PC-3 (cell line): ENCODE results near the gene SMAD5. TPM values are rescaled to one million over a fixed set of nuclear protein-coding genes. Genes with fewer than 3 reads are reported as not detected.

Source experiments
- ATAC-seq: fragments of 200-7000 bp; cut with Tn5 transposase; 2 replicates; pipeline ENCODE4 v1.9.1; 2020; ENCODE audit warnings: mild to moderate bottlenecking, moderate library complexity
- BruUV-seq: library from RNA; stranded (reverse); fragments of 400-500 nt; replicated peaks from 2 replicates; lab custom pipeline; 2021; lab: Mats Ljungman, UMichigan
- CTCF ChIA-PET: fragments of 300-600 bp; sonication (Branson Sonifier 250); formaldehyde crosslinking; loops from one replicate; lab custom pipeline; 2022; ENCODE audit warnings: antibody characterized with exemption; lab: Charles Lee
- POLR2A ChIA-PET: fragments of 300-600 bp; sonication (Branson Sonifier 250); formaldehyde crosslinking; loops from one replicate; lab custom pipeline; 2022; ENCODE audit warnings: antibody characterized with exemption; ENCODE audit not compliant: unreplicated experiment; lab: Charles Lee
- DNase-seq: peaks from one replicate; pipeline ENCODE4 v3.0.0-alpha.2; 2015
- H2AFZ ChIP-seq: fragments of 300-600 bp; sonication (generic); 2 replicates; pipeline ENCODE4 v1.6.0; 2016; ENCODE audit warnings: antibody characterized with exemption, low read length
- H3F3A ChIP-seq: fragments of 300-600 bp; sonication (generic); one replicate; pipeline ENCODE4 v1.6.0; 2017; ENCODE audit warnings: antibody characterized with exemption, low read length, control low read depth, mild to moderate bottlenecking; ENCODE audit not compliant: unreplicated experiment
- H3K27ac ChIP-seq: fragments of 300-600 bp; sonication (generic); 2 replicates; pipeline ENCODE4 v1.5.1; 2016; ENCODE audit warnings: mild to moderate bottlenecking, low read length
- H3K27me3 ChIP-seq: fragments of 300-600 bp; sonication (generic); 2 replicates; pipeline ENCODE4 v1.6.1; 2016; ENCODE audit warnings: low read length, mixed read lengths
- H3K36me3 ChIP-seq: fragments of 300-600 bp; sonication (generic); 2 replicates; pipeline ENCODE4 v1.6.1; 2016; ENCODE audit warnings: low read depth, mixed run types, low read length, mixed read lengths
- H3K4me1 ChIP-seq: fragments of 300-600 bp; sonication (generic); 2 replicates; pipeline ENCODE4 v1.5.1; 2016; ENCODE audit warnings: low read length; ENCODE audit not compliant: insufficient read depth
- H3K4me2 ChIP-seq: fragments of 300-600 bp; sonication (generic); 2 replicates; pipeline ENCODE4 v1.6.0; 2016; ENCODE audit warnings: low read length
- H3K4me3 ChIP-seq: fragments of 300-600 bp; sonication (generic); 2 replicates; pipeline ENCODE4 v1.5.1; 2016; ENCODE audit warnings: mild to moderate bottlenecking, low read length, mixed read lengths
- H3K79me2 ChIP-seq: fragments of 300-600 bp; sonication (generic); 2 replicates; pipeline ENCODE4 v1.6.1; 2017; ENCODE audit warnings: low read length, mixed read lengths
- H3K9ac ChIP-seq: fragments of 300-600 bp; sonication (generic); 2 replicates; pipeline ENCODE4 v1.6.0; 2016; ENCODE audit warnings: mild to moderate bottlenecking, low read length
- H3K9me2 ChIP-seq: fragments of 300-600 bp; sonication (generic); replicated peaks from 2 replicates; pipeline ENCODE4 v1.6.1; 2016; ENCODE audit warnings: mixed run types, low read length, mixed read lengths
- H3K9me3 ChIP-seq: fragments of 300-600 bp; sonication (generic); 2 replicates; pipeline ENCODE4 v1.6.1; 2016; ENCODE audit warnings: low read length, mixed read lengths
- H4K20me1 ChIP-seq: fragments of 300-600 bp; sonication (generic); 2 replicates; pipeline ENCODE4 v1.6.1; 2016; ENCODE audit warnings: low read length, mixed read lengths
- CTCF ChIP-seq: fragments of 300-600 bp; sonication (generic); conservative IDR thresholded peaks from 2 replicates; pipeline ENCODE4 v1.5.1; 2017; ENCODE audit warnings: antibody characterized with exemption, low read depth, mild to moderate bottlenecking, low read length
- EZH2 ChIP-seq: fragments of 300-600 bp; sonication (generic); IDR thresholded peaks from one replicate; pipeline ENCODE4 v1.6.1; 2017; ENCODE audit warnings: antibody characterized with exemption, mild to moderate bottlenecking, low read length; ENCODE audit not compliant: unreplicated experiment
- EZH2phosphoT487 ChIP-seq: fragments of 300-600 bp; sonication (generic); IDR thresholded peaks from 2 replicates; pipeline ENCODE4 v1.6.1; 2018; ENCODE audit warnings: mild to moderate bottlenecking, antibody characterized with exemption, low read length, borderline replicate concordance
- intact Hi-C: fragments of 100-400 bp; cut with micrococcal nuclease; formaldehyde crosslinking; loops from 2 replicates; pipeline ENCODE4 v1.9.0; 2023
- total RNA-seq: library from RNA; depleted of rRNA; stranded (reverse); fragments of >200 nt; gene quantifications from 2 replicates; pipeline ENCODE4 v1.2.3, GENCODE V29; 2014

Gene SMAD5
- total RNA-seq, 1 experiment from 2014 or later = 28.5 TPM

- TF ChIP-seq CTCF = no peak
- no peak for TF ChIP-seq EZH2
- TF ChIP-seq EZH2phosphoT487 = no peak
- no peaks in the 10 kb centered on the region for H3K4me1 ChIP-seq
- no peaks in the 10 kb centered on the region for H3K9me2 ChIP-seq
- no peaks in the 10 kb centered on the region for H3K9me3 ChIP-seq
- no peak overlapping the region for H3K4me3 ChIP-seq
- DNase-seq (no peak), ATAC-seq (no peak)
- H3K27ac ChIP-seq = no peak overlapping the region
- H3K79me2 ChIP-seq = no peaks in the 10 kb centered on the region
- intact Hi-C loops = no loop called here
- H3K4me2 ChIP-seq = no peak overlapping the region
- no peaks in the 10 kb centered on the region for H4K20me1 ChIP-seq
- H3F3A ChIP-seq = no peaks in the 10 kb centered on the region
- no peaks in the 10 kb centered on the region for H3K27me3 ChIP-seq
- CTCF ChIA-PET = no interaction called here
- H2AFZ ChIP-seq = no peak overlapping the region
- BruUV-seq = no TSS peak
- H3K9ac ChIP-seq = no peak overlapping the region
- H3K36me3 ChIP-seq = no peaks in the 10 kb centered on the region
- POLR2A ChIA-PET = no interaction called here
These were observed 37.6 kb upstream of the SMAD5 start for GRCh38 chr5:136094913-136095641.

- no TSS peak for BruUV-seq
- TF ChIP-seq EZH2phosphoT487 (no peak), CTCF (no peak), EZH2 (no peak)
- no peaks in the 10 kb centered on the region for H3K36me3 ChIP-seq
- H3K9me3 ChIP-seq = no peaks in the 10 kb centered on the region
- no peaks in the 10 kb centered on the region for H3K9me2 ChIP-seq
- no peak overlapping the region for H3K4me2 ChIP-seq
- no peak overlapping the region for H3K9ac ChIP-seq
- H2AFZ ChIP-seq = no peak overlapping the region
- no peaks in the 10 kb centered on the region for H3K27me3 ChIP-seq
- DNase-seq (no peak), ATAC-seq (no peak)
- intact Hi-C loops = no loop called here
- H4K20me1 ChIP-seq = no peaks in the 10 kb centered on the region
- ChIA-PET CTCF (no interaction called here), POLR2A (no interaction called here)
- no peaks in the 10 kb centered on the region for H3K4me1 ChIP-seq
- H3K4me3 ChIP-seq = no peak overlapping the region
- H3F3A ChIP-seq = no peaks in the 10 kb centered on the region
- no peak overlapping the region for H3K27ac ChIP-seq
- no peaks in the 10 kb centered on the region for H3K79me2 ChIP-seq
These were observed 34.5 kb upstream of the SMAD5 start for GRCh38 chr5:136098176-136098575.

GRCh38 chr5:136099870-136100269 is 32.8 kb upstream of the SMAD5 start:
- POLR2A ChIA-PET = no interaction called here
- no peak overlapping the region for H3K4me3 ChIP-seq
- H3K27me3 ChIP-seq = no peaks in the 10 kb centered on the region
- CTCF ChIA-PET = no interaction called here
- no TSS peak for BruUV-seq
- H3K4me2 ChIP-seq = no peak overlapping the region
- H3K9me3 ChIP-seq = no peaks in the 10 kb centered on the region
- H2AFZ ChIP-seq = no peak overlapping the region
- TF ChIP-seq CTCF = no peak
- no peak for TF ChIP-seq EZH2
- no peak for TF ChIP-seq EZH2phosphoT487
- H4K20me1 ChIP-seq = no peaks in the 10 kb centered on the region
- H3K9me2 ChIP-seq = no peaks in the 10 kb centered on the region
- no peaks in the 10 kb centered on the region for H3K79me2 ChIP-seq
- no peak overlapping the region for H3K27ac ChIP-seq
- ATAC-seq = no peak
- H3K4me1 ChIP-seq = no peaks in the 10 kb centered on the region
- no peak overlapping the region for H3K9ac ChIP-seq
- H3F3A ChIP-seq = no peaks in the 10 kb centered on the region
- intact Hi-C loops = no loop called here
- H3K36me3 ChIP-seq = no peaks in the 10 kb centered on the region
- no peak for DNase-seq
